Smooth muscle cell (in vitro differentiated cells): ENCODE results near the gene POLR3A. TPM values are rescaled to one million over a fixed set of nuclear protein-coding genes. Genes with fewer than 3 reads are reported as not detected.
A peak's percentile ranks its signal among the peaks of the same experiment; 100 is the strongest.

Source experiments
- DNase-seq: peaks from one replicate; lab custom pipeline; 2025; ENCODE audit not compliant: unreplicated experiment; lab: John Stamatoyannopoulos, UW
- H2AFZ ChIP-seq: fragments of 200-600 bp; sonication (generic); 2 replicates; pipeline ENCODE4 v1.6.0; 2016; ENCODE audit warnings: antibody characterized with exemption, low read depth, mild to moderate bottlenecking
- H3F3A ChIP-seq: fragments of 200-600 bp; sonication (generic); 2 replicates; pipeline ENCODE4 v1.6.0; 2017; ENCODE audit warnings: antibody characterized with exemption, low read depth
- H3K27ac ChIP-seq: fragments of 200-600 bp; sonication (generic); 2 replicates; pipeline ENCODE4 v1.5.1; 2016; ENCODE audit warnings: low read depth, mild to moderate bottlenecking
- H3K27me3 ChIP-seq: fragments of 200-600 bp; sonication (generic); 2 replicates; pipeline ENCODE4 v1.6.1; 2016; ENCODE audit warnings: low read depth, mild to moderate bottlenecking
- H3K36me3 ChIP-seq: fragments of 200-600 bp; sonication (generic); 2 replicates; pipeline ENCODE4 v1.5.1; 2016; ENCODE audit warnings: low read depth
- H3K4me1 ChIP-seq: fragments of 200-600 bp; sonication (generic); 2 replicates; pipeline ENCODE4 v1.5.1; 2016; ENCODE audit warnings: low read depth
- H3K4me2 ChIP-seq: fragments of 200-600 bp; sonication (generic); 2 replicates; pipeline ENCODE4 v1.6.0; 2016; ENCODE audit warnings: mild to moderate bottlenecking
- H3K4me3 ChIP-seq: fragments of 200-600 bp; sonication (generic); 2 replicates; pipeline ENCODE4 v1.5.1; 2016; ENCODE audit warnings: mild to moderate bottlenecking
- H3K79me2 ChIP-seq: fragments of 200-600 bp; sonication (generic); 2 replicates; pipeline ENCODE4 v1.6.0; 2016; ENCODE audit warnings: low read depth, mild to moderate bottlenecking
- H3K9ac ChIP-seq: fragments of 200-600 bp; sonication (generic); 2 replicates; pipeline ENCODE4 v1.6.0; 2016; ENCODE audit warnings: low read depth
- H3K9me3 ChIP-seq: fragments of 200-600 bp; sonication (generic); replicated peaks from 2 replicates; pipeline ENCODE4 v1.5.1; 2016; ENCODE audit warnings: low read depth
- H4K20me1 ChIP-seq: fragments of 200-600 bp; sonication (generic); 2 replicates; pipeline ENCODE4 v1.6.0; 2016; ENCODE audit warnings: low read depth
- WGBS: methylation state at CpG from one replicate; pipeline ENCODE4 v1.1.7; 2016; ENCODE audit warnings: low lambda C conversion rate; 5-methylcytosine and 5-hydroxymethylcytosine counted together
- polyA plus RNA-seq: library from polyadenylated mRNA; unstranded; fragments of >200 nt; fragmentation: Nextera tagmentation; extraction: Ambion mirVana; gene quantifications from 2 replicates; pipeline ENCODE4 v1.2.1, GENCODE V29; 2016
- total RNA-seq: library from RNA; depleted of rRNA; stranded (reverse); fragments of >200 nt; gene quantifications from 2 replicates; pipeline ENCODE4 v1.2.3, GENCODE V29; 2014
- TF ChIP-seq, protein P1 (sequence below): fragments of 200-600 bp; sonication (generic); IDR thresholded peaks from 2 replicates; pipeline ENCODE4 v1.5.1; 2017; ENCODE audit warnings: borderline replicate concordance, mild to moderate bottlenecking, antibody characterized with exemption; ENCODE audit not compliant: insufficient read depth, poor library complexity, severe bottlenecking

POLR3A gene
- total and polyA plus RNA-seq, 2 experiments from 2014 or later: 13.8 to 14.9 TPM

DNA sequence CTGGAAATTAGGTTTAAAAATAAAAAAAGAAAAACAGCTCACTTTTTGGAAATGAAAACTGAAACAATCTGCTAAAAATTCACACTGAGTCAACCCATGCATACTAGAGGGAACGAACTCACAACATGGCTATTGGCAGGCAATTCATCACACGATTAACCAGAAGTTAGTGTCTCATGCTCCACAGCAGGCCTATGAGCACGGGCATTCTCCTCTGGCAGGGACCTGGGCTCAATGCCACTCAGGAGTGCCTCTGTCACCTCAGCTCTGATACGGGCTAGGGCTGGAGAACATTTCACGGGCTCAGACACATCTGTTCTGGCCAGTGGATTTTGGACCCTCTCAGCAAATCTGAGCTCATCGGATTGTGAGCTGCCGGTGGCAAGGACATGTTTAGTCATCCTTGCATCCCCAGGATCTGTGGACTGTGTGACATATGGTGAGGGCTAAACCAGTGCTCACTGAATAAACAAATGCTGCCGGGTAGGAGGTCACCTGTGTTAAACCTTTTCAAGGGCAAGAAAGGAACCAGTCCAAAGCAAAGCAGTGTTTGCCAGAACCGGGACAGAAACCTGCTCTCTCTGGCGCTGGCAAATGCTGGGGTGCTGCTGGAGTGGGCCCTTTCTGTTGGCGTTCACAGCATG, 40.1 kb downstream of the POLR3A start:
- Histone ChIP-seq H3K4me1 (peaks cover 10% of the 10 kb centered on the region), H4K20me1 (peaks cover 9% of the 10 kb centered on the region), H3K9ac (no peak overlapping the region), H3K36me3 (peaks cover 23% of the 10 kb centered on the region), H2AFZ (no peak overlapping the region), H3K9me3 (no peaks in the 10 kb centered on the region), H3K4me2 (no peak overlapping the region), H3K79me2 (no peaks in the 10 kb centered on the region), H3K27me3 (no peaks in the 10 kb centered on the region), H3K4me3 (no peak overlapping the region), H3K27ac (no peak overlapping the region), H3F3A (peaks cover 9% of the 10 kb centered on the region)
- WGBS: 93% methylated on average over 11 of the region's 11 CpGs
- no peak for DNase-seq
- TF ChIP-seq, protein P1, sequence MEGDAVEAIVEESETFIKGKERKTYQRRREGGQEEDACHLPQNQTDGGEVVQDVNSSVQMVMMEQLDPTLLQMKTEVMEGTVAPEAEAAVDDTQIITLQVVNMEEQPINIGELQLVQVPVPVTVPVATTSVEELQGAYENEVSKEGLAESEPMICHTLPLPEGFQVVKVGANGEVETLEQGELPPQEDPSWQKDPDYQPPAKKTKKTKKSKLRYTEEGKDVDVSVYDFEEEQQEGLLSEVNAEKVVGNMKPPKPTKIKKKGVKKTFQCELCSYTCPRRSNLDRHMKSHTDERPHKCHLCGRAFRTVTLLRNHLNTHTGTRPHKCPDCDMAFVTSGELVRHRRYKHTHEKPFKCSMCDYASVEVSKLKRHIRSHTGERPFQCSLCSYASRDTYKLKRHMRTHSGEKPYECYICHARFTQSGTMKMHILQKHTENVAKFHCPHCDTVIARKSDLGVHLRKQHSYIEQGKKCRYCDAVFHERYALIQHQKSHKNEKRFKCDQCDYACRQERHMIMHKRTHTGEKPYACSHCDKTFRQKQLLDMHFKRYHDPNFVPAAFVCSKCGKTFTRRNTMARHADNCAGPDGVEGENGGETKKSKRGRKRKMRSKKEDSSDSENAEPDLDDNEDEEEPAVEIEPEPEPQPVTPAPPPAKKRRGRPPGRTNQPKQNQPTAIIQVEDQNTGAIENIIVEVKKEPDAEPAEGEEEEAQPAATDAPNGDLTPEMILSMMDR: no peak

DNA sequence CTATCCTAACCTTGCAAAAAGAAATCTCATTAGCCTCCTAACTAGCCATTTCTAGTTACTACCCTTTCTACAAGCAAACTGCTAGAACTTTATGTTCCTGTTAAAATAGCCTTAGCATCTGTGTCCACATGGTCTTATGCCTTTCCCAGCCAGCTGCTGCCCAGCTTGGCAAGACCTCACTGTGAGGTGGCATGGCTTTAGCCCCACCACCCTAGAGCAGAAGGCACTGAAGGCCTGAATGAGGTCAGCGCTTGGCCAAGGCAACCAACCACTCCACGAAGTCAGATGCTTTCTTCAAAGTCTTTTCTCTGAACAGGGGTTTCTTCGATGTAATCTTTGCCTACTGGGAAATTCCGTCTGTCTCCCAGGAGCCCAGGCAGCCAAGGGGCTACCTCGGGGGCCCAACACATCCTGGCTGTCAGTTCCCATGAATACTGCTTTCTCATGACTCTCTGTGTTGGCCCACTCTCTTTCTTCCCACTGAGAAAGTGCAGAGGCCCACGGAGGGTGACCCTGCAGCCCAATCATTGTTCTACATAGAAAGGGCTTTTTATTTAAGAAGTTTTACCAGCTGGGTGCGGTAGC, 41.6 kb downstream of the POLR3A start:
- H3K27ac ChIP-seq: no peak overlapping the region
- H2AFZ ChIP-seq: no peak overlapping the region
- no peaks in the 10 kb centered on the region for H3K9me3 ChIP-seq
- TF ChIP-seq, protein P1: no peak
- no peaks in the 10 kb centered on the region for H3K27me3 ChIP-seq
- H3K36me3 ChIP-seq: peaks cover 11% of the 10 kb centered on the region
- H3K4me2 ChIP-seq: no peak overlapping the region
- H3K4me3 ChIP-seq: no peak overlapping the region
- WGBS: 94% methylated on average over 7 of the region's 7 CpGs
- H3K9ac ChIP-seq: no peak overlapping the region
- no peaks in the 10 kb centered on the region for H3K79me2 ChIP-seq
- no peak for DNase-seq
- H3F3A ChIP-seq: peaks cover 17% of the 10 kb centered on the region
- H4K20me1 ChIP-seq: no peaks in the 10 kb centered on the region
- peaks cover 3% of the 10 kb centered on the region for H3K4me1 ChIP-seq

DNA sequence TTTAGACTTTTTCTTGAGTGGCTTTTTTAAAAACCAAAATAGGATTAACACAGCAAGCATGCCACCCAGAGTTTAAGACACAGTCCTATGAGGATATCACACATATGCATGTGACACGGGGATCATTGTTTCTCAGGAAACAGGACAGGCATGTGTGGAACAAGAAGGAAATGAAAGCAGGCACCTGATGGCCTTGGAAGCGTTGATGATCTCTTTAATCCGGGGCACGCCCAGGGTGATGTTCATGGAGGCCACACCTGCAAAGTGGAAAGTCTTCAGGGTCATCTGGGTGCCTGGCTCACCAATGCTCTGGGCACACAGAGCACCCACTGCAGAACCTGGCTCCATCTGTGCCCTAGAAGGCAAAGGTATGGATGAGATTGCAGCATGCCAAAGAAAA, 44.3 kb downstream of the POLR3A start:
- Histone ChIP-seq H3K9me3 (no peaks in the 10 kb centered on the region), H3K4me1 (peaks cover 3% of the 10 kb centered on the region), H3K27ac (peak overlapping the region; percentile 88), H3F3A (peaks cover 17% of the 10 kb centered on the region), H3K27me3 (no peaks in the 10 kb centered on the region), H4K20me1 (no peaks in the 10 kb centered on the region), H3K79me2 (no peaks in the 10 kb centered on the region), H3K36me3 (peaks cover 8% of the 10 kb centered on the region), H3K4me3 (no peak overlapping the region), H3K9ac (no peak overlapping the region), H3K4me2 (peak overlapping the region; percentile 65), H2AFZ (no peak overlapping the region)
- TF ChIP-seq, protein P1: no peak
- 96% methylated on average over 4 of the region's 4 CpGs for WGBS
- no peak for DNase-seq
